SK-MEL-5 (cell line): ENCODE measurements around the gene CAMSAP1. TPM values are rescaled to one million over a fixed set of nuclear protein-coding genes. Genes with fewer than 3 reads are reported as not detected.
"Not testable (repeated sequence)": the region's sequence is repeated elsewhere in the genome, so short reads cannot be mapped to it uniquely, and the experiment has no call there.

ENCODE experiments used
- DNase-seq: peaks from one replicate; pipeline ENCODE4 v3.0.0-alpha.2; 2016; ENCODE audit warnings: low read depth, low spot score
- in situ Hi-C: cut with HindIII; loops from 2 replicates; pipeline ENCODE4 v1.10.0; 2016; ENCODE audit warnings: low sequenced_read_pairs, high pct_unique_total_duplicates, low pct_unique_long_range_greater_than_20kb
- total RNA-seq: library from RNA; depleted of rRNA; stranded (reverse); fragments of >200 nt; shearing (Covaris generic); gene quantifications from 2 replicates; pipeline ENCODE4 v1.2.3, GENCODE V29; 2014

CAMSAP1 gene
- total RNA-seq, 1 experiment from 2014 or later: 14.7 TPM

DNA sequence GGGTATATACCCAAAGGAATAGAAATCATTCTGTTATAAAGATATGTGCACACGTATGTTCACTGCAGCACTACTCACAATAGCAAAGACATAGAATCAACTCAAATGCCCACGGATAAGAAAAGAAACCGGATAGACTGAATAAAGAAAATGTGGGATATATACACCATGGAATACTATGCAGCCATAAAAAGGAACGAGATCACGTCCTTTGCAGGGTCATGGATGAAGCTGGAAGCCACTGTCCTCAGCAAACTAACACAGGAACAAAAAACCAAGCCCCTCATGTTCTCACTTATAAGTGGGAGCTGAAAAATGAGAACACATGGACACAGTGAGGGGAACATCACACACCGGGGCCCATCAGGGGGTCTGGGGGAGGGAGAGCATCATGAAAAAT, 36.3 kb upstream of the CAMSAP1 start:
- DNase-seq, in situ Hi-C loops: not testable (repeated sequence)

DNA sequence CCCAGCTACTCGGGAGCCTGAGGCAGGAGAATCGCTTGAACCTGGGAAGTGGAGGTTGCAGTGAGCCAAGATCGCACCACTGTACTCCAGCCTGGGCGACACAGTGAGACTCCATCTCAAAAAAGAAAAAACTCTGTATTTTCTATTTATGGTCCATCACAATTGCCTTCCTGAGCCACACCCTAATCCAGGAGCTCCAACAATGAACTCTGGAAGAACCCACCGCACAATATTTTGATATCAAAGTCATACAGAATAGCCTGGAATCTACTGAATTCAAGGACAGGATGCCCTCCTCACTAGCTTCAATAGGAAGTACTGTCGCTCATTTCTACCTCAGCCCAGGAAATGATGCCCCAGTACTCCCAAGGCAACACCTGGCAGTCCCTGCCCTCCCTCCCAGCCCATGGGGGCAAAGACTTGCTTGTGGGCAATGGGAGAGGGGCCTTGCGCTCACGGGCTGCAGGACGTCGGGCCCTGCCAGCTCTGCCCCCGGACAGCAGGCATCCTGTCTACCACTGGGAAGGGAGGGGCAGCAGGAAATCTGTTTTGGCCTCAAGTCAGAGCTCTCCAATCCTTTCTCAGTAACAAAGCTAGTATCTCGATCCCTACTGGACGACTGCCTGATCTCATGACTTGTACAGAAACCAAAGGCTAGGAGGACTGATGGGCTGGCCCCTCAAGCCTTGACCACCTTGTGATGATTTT, 34.1 kb upstream of the CAMSAP1 start:
- DNase-seq: no peak
- in situ Hi-C loops: no loop called here

GRCh38 chr9:135939351-135940265, 32.3 kb upstream of the CAMSAP1 start:
- no peak for DNase-seq
- in situ Hi-C loops: no loop called here

DNA sequence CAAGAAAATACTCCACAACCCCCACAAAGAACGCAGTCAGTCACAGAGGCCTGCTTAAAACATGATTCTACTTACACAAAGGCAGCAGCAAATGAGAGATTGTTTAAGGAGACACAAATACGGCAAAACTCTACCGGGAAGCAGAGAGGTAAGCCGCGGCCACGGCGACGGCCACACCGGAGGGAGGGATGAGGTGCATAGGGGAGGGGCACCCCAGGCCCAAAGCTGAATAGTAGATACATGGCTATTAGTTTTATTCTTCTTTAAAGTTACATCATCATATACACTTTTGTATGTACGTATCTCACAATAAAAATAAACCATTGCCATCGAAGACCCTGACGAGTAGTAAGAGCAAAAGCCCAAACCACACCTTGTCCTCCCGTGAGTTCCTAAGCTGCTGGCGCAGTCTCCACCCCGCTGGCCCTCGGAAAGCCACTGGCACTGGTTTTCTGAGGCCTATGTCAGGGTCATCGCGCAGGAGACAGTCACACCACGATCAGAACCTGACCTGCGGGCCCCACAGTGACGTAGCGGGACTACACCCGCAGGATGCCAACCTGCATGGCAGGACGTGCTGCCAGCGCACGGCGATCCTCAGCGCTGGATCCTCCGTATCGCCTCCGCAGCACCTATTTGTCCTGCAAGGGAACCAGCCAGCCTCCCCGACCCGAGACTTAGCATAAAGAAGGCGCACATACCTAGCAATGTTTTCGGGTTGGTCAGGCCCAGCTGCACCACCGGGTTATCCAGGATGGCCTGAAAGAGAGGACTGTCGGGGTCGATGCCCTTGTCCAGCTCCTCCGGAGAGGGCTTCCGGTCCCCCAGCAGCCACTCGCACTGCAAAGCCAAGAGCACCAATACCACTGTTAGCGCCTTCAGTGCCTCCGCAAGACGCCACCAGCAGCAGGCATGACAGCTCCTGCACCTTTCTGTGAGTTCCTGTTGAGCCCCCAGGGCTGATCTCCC, 30.5 kb upstream of the CAMSAP1 start:
- in situ Hi-C loops: no loop called here

DNA sequence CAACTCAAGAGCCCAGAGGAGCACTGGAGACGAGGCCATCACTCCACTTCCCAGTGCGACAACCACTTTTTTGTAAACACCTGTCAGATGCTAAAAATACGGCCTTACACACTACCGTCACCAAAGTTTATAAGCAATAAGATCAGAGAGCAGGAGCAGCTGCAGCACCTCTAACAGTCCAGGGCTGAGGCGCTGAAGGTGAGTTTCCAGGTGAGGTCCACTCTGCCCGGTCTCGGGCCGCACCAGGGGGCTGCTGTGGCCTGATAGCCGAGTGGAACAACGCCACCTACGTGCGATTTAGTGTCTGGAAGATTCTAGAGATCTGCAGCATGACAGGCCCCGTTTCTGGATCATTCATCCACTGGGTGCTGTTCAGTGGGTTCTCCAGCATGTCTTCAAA, 25.8 kb upstream of the CAMSAP1 start:
- in situ Hi-C loops: no loop called here
- DNase-seq: no peak

More for the DNA sequence above, 30.5 kb upstream of the CAMSAP1 start:
- no peak for DNase-seq

DNA sequence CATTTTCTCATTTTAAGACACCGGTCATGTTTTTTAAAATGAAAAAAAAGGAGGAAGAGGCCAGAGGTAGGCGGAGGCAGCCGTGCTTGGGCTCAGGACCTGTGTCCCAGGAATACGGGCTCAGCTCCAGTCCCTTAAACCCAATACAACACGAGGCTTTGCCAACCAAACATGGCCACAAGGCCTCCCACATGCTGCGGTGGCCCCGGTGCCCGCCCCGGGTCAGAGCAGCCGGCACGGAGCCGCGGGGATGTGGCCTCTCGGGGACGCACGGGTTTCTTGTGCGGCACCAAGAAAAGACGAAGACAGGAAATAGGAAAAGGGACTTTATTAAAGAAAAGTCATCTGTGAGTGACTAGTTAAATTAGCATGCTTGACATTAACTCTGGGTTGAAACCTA, 25.3 kb upstream of the CAMSAP1 start:
- in situ Hi-C loops: no loop called here
- no peak for DNase-seq

DNA sequence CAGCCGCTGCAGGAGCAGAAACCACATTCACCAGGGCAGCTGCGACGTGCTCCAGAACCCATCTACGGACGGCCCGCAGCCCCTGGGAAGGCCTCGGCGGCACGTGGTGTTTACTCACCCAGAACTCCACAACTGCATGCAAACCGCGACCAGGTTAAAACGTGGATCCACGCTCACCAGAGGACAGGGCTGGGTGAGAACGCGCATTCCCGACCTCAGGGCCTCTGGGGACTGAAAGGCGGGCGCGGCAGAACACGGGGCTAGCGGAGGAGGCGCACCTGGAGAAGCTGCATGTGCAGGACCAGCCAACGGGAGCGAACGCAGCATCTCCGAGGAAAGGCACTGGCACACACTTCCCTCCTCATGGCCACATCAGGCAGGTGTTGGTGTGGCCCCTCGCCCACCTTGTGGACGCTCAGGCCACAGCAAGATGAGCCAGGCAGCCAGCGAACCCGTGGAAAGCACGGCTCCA, 24.0 kb upstream of the CAMSAP1 start:
- DNase-seq: no peak
- in situ Hi-C loops: no loop called here

GRCh38 chr9:135930446-135931345, 23.4 kb upstream of the CAMSAP1 start:
- no peak for DNase-seq
- in situ Hi-C loops: no loop called here

DNA sequence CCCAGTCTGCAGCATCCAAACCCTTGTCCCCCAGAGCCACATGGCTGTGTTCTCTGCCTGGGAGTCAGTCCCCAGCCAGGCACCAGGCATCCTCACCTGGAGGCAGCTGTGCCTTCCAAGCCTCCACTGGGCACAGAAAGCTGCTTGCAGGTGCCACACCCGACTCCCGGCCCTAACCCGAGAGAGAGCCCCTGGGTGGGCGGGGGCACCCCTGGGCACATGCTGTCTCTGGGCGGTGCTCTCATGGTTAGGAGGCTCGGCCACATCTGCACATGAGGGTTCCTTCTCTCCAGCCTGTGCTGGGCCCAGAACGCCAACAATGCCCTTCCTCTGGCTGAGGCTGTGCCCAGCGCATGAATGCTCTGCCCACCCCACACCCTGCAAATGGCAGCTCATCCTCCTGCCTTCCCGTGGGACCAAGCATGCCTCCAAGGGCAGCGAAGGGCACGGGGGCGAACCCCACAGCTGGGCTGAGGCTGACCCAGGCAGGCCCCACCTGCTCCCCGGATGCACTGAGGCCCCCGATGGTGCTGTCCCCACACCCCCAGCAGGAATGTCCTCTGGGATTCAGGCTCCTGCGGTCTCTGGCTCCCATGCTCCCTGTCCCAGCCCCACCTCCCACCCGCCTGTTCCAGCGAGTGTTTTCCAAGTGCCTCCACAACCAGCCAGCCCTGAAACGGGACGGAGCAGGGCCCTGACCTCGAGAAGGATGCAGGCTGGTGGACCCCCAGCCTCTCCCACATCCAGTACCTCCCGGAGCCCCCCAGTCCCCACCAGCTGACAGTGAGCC, 22.5 kb upstream of the CAMSAP1 start:
- in situ Hi-C loops: no loop called here
- no peak for DNase-seq

- in situ Hi-C loops: no loop called here
- no peak for DNase-seq
Observed at GRCh38 chr9:135928731-135929655, 21.6 kb upstream of the CAMSAP1 start.

DNA sequence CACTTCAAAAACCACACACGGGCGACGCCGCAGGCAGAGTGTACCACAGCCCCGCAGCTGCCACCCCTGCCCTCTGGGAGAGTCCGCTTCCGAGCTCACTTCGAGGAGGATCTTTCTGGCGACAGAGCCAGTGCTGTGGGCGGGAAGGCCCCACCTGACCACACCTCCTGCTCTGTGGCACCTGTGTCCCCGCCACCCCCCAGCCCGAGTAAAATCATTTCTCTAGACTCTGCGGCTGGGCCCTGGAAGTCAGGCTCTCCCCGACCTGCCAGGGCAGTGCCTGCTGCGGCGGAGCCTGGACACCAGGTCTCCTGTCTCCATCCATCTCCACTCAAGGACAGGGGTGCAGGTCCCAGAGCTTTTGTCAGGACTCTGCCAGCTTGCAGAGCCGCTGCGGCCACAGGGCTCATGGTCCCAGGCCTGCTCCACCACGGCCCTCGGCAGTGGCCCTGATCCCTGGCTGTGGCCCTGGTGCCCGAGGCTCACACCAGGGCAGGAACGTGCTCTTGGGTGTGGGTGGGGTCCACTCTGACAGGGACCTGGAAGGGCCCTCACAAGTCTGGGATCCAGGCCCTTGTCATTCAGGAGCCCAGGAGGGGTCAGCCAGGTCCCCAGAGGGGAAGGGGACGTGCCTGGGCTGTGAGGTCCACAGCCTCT, 20.9 kb upstream of the CAMSAP1 start:
- in situ Hi-C loops: no loop called here

GRCh38 chr9:135927195-135928013, 20.1 kb upstream of the CAMSAP1 start:
- in situ Hi-C loops: no loop called here
- DNase-seq: no peak

More for the DNA sequence above, 20.9 kb upstream of the CAMSAP1 start:
- no peak for DNase-seq

DNA sequence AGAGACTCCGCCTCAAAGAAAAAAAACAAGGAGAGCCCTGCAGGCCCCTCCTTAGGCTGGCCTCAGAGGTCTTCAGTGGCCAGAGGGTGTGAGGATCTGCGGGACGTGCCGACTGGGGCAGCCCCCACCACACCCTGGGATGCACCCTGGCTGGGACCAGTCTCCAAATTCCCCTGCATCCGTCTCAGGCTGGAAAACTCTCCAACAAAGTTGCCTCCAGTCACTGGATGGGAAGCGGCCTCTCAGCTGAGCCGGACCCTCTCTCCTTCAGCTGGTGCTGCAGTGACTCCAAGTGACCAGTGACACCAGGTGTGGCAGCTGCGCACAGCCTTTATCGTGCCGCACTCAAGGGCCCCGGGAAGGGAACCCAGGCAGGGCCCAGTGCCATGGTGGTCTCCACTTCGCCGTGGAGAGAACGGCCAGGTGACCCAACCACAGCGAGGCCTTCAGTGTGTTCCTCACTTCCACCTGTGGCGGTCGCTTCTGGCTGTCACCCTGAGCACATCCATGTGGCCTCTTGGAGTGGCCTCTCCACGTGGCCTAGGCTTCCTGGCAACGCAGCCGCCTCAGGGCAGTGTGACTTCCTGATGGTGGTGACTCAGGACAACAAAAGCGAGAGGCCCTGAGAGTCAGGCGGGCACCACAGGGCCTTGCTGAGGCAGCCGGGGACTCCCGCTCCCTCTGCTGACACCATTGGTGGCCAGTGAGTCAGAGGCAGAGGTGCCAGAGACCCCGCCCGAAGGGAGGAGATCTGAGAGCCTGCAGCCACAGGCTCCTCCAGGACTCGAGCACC, 19.3 kb upstream of the CAMSAP1 start:
- DNase-seq: peak; percentile 68
- in situ Hi-C loops: no loop called here
